Measurements from ENCODE around the gene SPEM2.

GRCh38 chr17:7429722-7430121 is 4.3 kb downstream of the SPEM2 start:
- TF ChIP-seq CTCF (IDR thresholded peaks at IDR 0.05) (no peak), POLR2A (IDR thresholded peaks at IDR 0.05) (no peak)
